HG03520 (cell line): ENCODE data around the gene BEND5.
A peak's percentile ranks its signal among the peaks of the same experiment; 100 is the strongest.

ENCODE experiments used
- ATAC-seq: cut with Tn5 transposase; IDR thresholded peaks from one replicate; pipeline ENCODE4 v1.9.1; 2021; ENCODE audit warnings: mild to moderate bottlenecking, moderate library complexity; ENCODE audit not compliant: unreplicated experiment

The BEND5 gene

GRCh38 chr1:48725341-48726046 is 51.2 kb downstream of the BEND5 start:
- no peak for ATAC-seq

GRCh38 chr1:48720929-48721328 is 55.8 kb downstream of the BEND5 start:
- no peak for ATAC-seq

GRCh38 chr1:48718705-48719104 is 58.0 kb downstream of the BEND5 start:
- no peak for ATAC-seq

GRCh38 chr1:48718116-48718630 is 58.5 kb downstream of the BEND5 start:
- no peak for ATAC-seq

GRCh38 chr1:48717082-48717481 is 59.6 kb downstream of the BEND5 start:
- no peak for ATAC-seq

GRCh38 chr1:48715921-48716320 is 60.8 kb downstream of the BEND5 start:
- ATAC-seq: no peak

GRCh38 chr1:48710915-48711314 is 65.8 kb downstream of the BEND5 start:
- ATAC-seq: no peak

- ATAC-seq: no peak
Measured at GRCh38 chr1:48710318-48710717, 66.4 kb downstream of the BEND5 start.

GRCh38 chr1:48704736-48705135 is 72.0 kb downstream of the BEND5 start:
- ATAC-seq: no peak

GRCh38 chr1:48701445-48701844 is 75.2 kb downstream of the BEND5 start:
- no peak for ATAC-seq

- peak; percentile 62 for ATAC-seq
Measured at GRCh38 chr1:48697066-48697707, 79.5 kb downstream of the BEND5 start.

- no peak for ATAC-seq
Measured at GRCh38 chr1:48695161-48695560, 81.5 kb downstream of the BEND5 start.

GRCh38 chr1:48693674-48694320 is 82.9 kb downstream of the BEND5 start:
- ATAC-seq: no peak

GRCh38 chr1:48693180-48693579 is 83.5 kb downstream of the BEND5 start:
- no peak for ATAC-seq

GRCh38 chr1:48692235-48692634 is 84.5 kb downstream of the BEND5 start:
- no peak for ATAC-seq

GRCh38 chr1:48691429-48692001 is 85.2 kb downstream of the BEND5 start:
- peak; percentile 54 for ATAC-seq

- ATAC-seq: peak; percentile 80
Measured at GRCh38 chr1:48688102-48688760, 88.5 kb downstream of the BEND5 start.

GRCh38 chr1:48687282-48688045 is 89.2 kb downstream of the BEND5 start:
- no peak for ATAC-seq

- no peak for ATAC-seq
Measured at GRCh38 chr1:48686159-48686558, 90.5 kb downstream of the BEND5 start.

- no peak for ATAC-seq
Measured at GRCh38 chr1:48684381-48684780, 92.3 kb downstream of the BEND5 start.
